Left ventricle myocardium inferior (tissue), 1 donor: ENCODE data around the gene SEMA4C. TPM values are rescaled to one million over a fixed set of nuclear protein-coding genes. Genes with fewer than 3 reads are reported as not detected.
A peak's percentile ranks its signal among the peaks of the same experiment; 100 is the strongest.

Experiments
- DNase-seq: peaks from one replicate; pipeline ENCODE4 v3.0.0-alpha.2; 2020
- H3K27ac ChIP-seq: fragments of 200-600 bp; replicated peaks from 2 replicates; pipeline ENCODE4 v1.8.0; 2021
- H3K27me3 ChIP-seq: fragments of 200-600 bp; 2 replicates; pipeline ENCODE4 v1.8.0; 2021; ENCODE audit warnings: low read depth
- H3K36me3 ChIP-seq: fragments of 200-600 bp; 2 replicates; pipeline ENCODE4 v1.8.0; 2021
- H3K4me1 ChIP-seq: fragments of 200-600 bp; 2 replicates; pipeline ENCODE4 v1.8.0; 2021
- H3K4me3 ChIP-seq: fragments of 200-600 bp; 2 replicates; pipeline ENCODE4 v1.8.0; 2021; ENCODE audit warnings: mild to moderate bottlenecking, moderate library complexity
- H3K9me3 ChIP-seq: fragments of 200-600 bp; replicated peaks from 2 replicates; pipeline ENCODE4 v1.8.0; 2021
- CTCF ChIP-seq: fragments of 200-600 bp; IDR thresholded peaks from 2 replicates; pipeline ENCODE4 v1.8.0; 2021; ENCODE audit warnings: antibody characterized with exemption, mild to moderate bottlenecking, borderline replicate concordance
- intact Hi-C: fragments of 100-400 bp; cut with micrococcal nuclease; formaldehyde crosslinking; loops from one replicate; pipeline ENCODE4 v1.11.0; 2022
- total RNA-seq: library from RNA; stranded (reverse); fragmentation: NEBNext Ultra II Directional; extraction: Animal tissue kit (Norgen Biotek cat#: 25700); gene quantifications from one replicate; pipeline ENCODE4 v1.2.1, GENCODE V29; 2021
- donor health status: DM: no; HTN: yes; CAD: no; lungs with severe emphysema.

Gene SEMA4C
- total RNA-seq, 1 donor from 2014 or later: 16.6 TPM

GRCh38 chr2:96887493-96888012 is 17.7 kb upstream of the SEMA4C start:
- Histone ChIP-seq H3K36me3 (no peaks in the 10 kb centered on the region), H3K4me3 (no peak overlapping the region), H3K27me3 (no peaks in the 10 kb centered on the region), H3K9me3 (no peaks in the 10 kb centered on the region), H3K27ac (peak overlapping the region; percentile 61), H3K4me1 (peaks cover 66% of the 10 kb centered on the region)
- TF ChIP-seq CTCF: no peak
- peak; percentile 46 for DNase-seq
- intact Hi-C loops: no loop called here

- Histone ChIP-seq H3K27me3 (no peaks in the 10 kb centered on the region), H3K4me1 (peaks cover 68% of the 10 kb centered on the region), H3K9me3 (no peaks in the 10 kb centered on the region), H3K4me3 (no peak overlapping the region), H3K27ac (no peak overlapping the region), H3K36me3 (no peaks in the 10 kb centered on the region)
- no peak for TF ChIP-seq CTCF
- no peak for DNase-seq
- intact Hi-C loops: no loop called here
These were observed 15.8 kb upstream of the SEMA4C start for GRCh38 chr2:96885432-96886347.

- Histone ChIP-seq H3K27ac (peak overlapping the region; percentile 27), H3K4me3 (no peak overlapping the region), H3K4me1 (peaks cover 62% of the 10 kb centered on the region), H3K27me3 (no peaks in the 10 kb centered on the region), H3K9me3 (no peaks in the 10 kb centered on the region), H3K36me3 (no peaks in the 10 kb centered on the region)
- intact Hi-C loops: no loop called here
- no peak for TF ChIP-seq CTCF
- DNase-seq: no peak
These were observed 14.6 kb upstream of the SEMA4C start for GRCh38 chr2:96884299-96885094.

- Histone ChIP-seq H3K9me3 (no peaks in the 10 kb centered on the region), H3K27me3 (no peaks in the 10 kb centered on the region), H3K27ac (no peak overlapping the region), H3K4me1 (peaks cover 56% of the 10 kb centered on the region), H3K4me3 (no peak overlapping the region), H3K36me3 (no peaks in the 10 kb centered on the region)
- no peak for DNase-seq
- intact Hi-C loops: no loop called here
- TF ChIP-seq CTCF: no peak
These were observed 13.4 kb upstream of the SEMA4C start for GRCh38 chr2:96883306-96883705.

- Histone ChIP-seq H3K4me1 (peaks cover 52% of the 10 kb centered on the region), H3K36me3 (no peaks in the 10 kb centered on the region), H3K4me3 (no peak overlapping the region), H3K9me3 (no peaks in the 10 kb centered on the region), H3K27ac (no peak overlapping the region), H3K27me3 (no peaks in the 10 kb centered on the region)
- DNase-seq: no peak
- intact Hi-C loops: no loop called here
- no peak for TF ChIP-seq CTCF
These were observed 13.0 kb upstream of the SEMA4C start for GRCh38 chr2:96882906-96883305.
